T-helper 9 cell (primary cell): ENCODE data around the gene SHANK3.

Experiments
- DNase-seq: peaks from one replicate; pipeline ENCODE4 v3.0.0-alpha.2; 2020

The SHANK3 gene

GRCh38 chr22:50714631-50715179 is 42.1 kb downstream of the SHANK3 start:
- no peak for DNase-seq

DNA sequence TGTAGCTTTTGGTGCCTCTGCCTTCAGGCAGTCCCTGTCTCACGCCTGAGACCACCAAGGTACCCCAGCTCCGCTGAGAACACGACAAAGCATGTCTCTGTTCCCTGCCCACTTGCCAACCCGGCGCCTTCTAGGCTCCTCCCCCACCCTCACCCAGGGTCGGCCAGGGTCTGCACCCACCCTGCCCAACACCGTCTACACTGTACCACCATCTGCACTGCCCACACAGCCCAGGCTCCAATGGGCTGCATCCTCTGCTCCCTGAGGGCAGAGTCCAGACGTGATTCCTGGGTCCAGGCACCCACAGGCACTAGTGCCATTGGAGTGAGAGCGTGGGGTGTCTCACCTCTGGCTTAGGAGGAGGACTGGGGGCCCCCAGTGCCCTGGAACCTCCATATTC is 42.6 kb downstream of the SHANK3 start:
- no peak for DNase-seq

DNA sequence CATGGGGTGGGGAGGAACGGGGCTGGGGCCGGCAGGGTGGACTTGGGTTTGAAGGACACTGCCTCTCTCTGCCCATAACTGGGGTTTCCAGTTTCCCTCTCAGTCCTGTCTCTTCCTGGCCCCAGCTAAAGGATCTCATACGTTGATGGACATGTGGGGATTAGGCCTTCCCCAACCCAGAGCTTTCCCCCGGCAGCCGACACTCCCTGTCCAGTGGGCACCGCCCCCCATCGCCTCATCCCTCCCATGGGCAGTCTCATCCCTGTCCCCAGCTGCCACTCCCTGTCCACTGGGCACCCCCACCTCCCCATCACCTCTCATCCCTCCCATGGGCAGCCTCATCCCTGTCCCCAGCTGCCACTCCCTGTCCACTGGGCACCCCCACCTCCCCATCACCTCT is 43.2 kb downstream of the SHANK3 start:
- DNase-seq: no peak

DNA sequence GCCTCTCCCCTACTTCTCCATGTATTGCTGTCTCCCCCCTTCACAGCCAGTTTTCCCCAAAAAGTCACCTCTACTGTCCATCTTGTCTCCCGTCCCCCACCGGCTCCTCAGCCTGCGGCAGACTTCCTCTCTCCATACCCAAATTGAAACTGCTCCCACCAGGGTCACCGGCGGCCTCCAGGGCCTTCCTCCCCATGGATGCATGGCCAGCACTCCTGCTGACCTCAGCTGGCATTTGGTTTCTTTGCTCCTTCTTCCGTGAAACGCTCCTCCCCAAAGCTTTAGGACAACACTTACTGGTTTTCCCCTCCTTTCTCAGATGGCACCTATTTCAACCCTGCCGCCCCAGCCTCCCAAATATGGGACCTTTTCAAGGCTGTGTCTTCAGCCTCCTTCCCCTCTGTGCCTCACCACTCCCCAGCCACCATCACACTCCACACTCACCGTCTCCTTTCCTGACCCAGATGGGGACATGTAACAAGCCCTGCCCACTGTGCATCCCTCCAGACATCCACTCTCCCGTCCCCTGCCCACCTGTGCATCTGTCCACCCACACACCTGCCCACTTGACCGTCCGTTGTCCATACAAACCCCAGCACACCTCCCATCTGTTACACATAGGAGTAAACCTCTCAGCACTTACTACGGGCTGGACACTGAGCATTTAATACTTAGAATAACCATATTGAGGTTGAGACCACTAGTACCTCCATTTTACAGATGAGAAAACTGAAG is 43.8 kb downstream of the SHANK3 start:
- DNase-seq: no peak

DNA sequence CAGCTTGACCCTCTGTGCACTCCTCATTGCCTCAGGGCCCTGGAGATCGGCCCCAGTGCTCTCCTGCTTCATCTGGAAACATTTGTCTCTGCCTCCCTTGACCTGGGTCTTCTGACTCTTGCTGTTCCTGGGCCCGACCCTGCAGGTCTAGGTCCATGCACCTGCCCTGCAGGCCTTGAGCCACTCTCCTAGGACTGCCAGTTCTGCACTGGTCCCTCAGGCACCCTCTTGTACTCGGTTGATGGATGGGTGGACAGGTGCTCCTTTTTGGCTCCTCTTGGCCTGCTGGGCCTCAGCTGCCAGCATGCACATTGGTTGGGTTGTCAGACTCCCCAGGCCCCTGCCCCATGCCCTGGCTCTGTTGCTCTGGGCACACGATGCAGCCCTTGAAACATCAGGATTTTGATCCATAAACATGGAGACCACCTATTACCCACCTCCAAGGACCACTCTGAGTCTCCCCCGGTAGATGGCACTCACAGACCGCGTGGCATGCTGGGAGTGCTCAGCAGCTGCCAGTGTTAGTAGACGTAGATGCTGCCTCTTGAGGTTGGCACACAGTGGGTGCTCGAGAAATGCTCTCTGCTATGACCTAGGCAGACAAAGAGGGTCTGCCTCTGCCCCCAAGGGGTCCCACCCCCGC is 45.2 kb downstream of the SHANK3 start:
- no peak for DNase-seq

DNA sequence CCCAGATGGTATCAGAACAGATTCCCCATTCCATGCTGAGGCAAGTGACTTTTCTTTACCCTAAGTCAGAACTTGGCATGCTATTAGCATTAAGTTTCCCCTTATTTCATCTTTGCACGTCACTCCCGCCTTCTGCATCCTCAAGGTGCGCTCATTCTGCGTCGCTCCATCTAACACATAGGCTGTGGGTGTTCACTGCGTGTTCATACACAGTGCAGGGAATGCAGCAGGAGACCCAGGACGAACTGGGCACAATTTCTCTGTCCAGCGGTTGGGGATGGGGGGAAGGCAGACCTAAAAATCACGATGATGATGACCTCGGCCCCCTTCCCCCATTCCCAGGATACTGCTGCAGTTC is 45.7 kb downstream of the SHANK3 start:
- no peak for DNase-seq

DNA sequence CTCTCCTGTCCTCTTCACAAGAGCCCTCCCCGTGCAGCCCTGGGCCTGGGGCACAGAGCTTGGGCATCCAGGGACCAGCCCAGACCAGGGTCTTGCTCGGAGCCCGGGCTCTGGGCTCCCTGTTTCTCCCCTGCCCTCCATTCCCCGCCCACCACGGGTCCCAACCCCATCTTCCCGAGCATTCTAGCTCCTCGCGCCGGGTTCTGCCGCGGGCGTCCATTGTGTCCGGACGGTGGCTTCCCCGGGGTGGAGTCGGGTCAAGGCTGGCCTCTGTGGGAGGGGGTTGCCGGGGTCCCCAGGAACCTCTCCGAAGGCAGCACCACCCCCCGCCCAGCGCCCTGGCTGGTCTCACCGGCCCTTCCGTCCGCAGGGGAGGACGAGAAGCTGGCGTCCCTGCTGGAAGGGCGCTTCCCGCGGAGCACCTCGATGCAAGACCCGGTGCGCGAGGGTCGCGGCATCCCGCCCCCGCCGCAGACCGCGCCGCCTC is 47.2 kb downstream of the SHANK3 start:
- no peak for DNase-seq

- no peak for DNase-seq
Observed at GRCh38 chr22:50720301-50721256, 48.0 kb downstream of the SHANK3 start.

DNA sequence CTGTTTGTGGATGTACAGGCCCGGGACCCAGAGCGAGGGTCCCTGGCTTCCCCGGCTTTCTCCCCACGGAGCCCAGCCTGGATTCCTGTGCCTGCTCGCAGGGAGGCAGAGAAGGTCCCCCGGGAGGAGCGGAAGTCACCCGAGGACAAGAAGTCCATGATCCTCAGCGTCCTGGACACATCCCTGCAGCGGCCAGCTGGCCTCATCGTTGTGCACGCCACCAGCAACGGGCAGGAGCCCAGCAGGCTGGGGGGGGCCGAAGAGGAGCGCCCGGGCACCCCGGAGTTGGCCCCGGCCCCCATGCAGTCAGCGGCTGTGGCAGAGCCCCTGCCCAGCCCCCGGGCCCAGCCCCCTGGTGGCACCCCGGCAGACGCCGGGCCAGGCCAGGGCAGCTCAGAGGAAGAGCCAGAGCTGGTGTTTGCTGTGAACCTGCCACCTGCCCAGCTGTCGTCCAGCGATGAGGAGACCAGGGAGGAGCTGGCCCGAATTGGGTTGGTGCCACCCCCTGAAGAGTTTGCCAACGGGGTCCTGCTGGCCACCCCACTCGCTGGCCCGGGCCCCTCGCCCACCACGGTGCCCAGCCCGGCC is 48.7 kb downstream of the SHANK3 start:
- DNase-seq: no peak

GRCh38 chr22:50722048-50722701 is 49.6 kb downstream of the SHANK3 start:
- DNase-seq: no peak
